RKO (cell line): Measurements from ENCODE around the gene FBXL17.
"Not testable (repeated sequence)": the region's sequence is repeated elsewhere in the genome, so short reads cannot be mapped to it uniquely, and the experiment has no call there.

Source experiments
- DNase-seq: peaks from one replicate; pipeline ENCODE4 v3.0.0-alpha.2; 2016; ENCODE audit warnings: low spot score

The FBXL17 gene

DNA sequence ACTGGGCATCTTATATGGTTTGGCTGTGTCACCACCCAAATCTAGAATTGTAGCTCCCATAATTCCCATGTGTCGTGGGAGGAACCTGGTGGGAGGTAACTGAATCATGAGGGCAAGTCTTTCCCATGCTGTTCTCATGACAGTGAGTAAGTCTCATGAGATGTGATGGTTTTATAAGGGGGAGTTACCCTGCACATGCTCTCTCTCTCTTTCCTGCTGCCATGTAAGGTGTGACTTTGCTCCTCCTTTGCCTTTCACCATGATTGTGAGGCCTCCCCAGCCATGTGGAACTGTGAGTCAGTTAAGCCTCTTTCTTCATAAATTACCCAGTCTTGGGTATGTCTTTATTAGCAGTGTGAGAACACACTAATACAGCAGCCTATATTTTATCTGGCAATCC, 229.0 kb downstream of the FBXL17 start:
- not testable (repeated sequence) for DNase-seq

DNA sequence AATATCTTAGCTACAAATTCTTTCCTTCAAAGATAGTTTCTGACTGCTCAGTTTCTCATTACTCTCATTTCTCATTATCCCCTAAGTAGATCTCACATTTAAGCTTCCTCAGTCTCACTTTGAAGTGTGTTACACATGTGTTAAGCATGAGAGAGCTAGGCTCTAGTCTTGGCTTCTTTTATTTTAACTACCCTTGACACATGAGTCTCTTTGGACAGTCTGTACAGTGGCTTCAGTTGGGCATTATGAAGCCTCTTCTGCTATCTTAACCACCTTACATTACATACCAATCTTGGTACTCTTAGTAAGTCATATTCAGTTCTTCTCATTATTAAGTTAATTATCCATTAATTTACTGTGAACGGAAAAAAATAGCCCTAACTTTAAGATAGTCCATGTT, 232.5 kb downstream of the FBXL17 start:
- no peak for DNase-seq

DNA sequence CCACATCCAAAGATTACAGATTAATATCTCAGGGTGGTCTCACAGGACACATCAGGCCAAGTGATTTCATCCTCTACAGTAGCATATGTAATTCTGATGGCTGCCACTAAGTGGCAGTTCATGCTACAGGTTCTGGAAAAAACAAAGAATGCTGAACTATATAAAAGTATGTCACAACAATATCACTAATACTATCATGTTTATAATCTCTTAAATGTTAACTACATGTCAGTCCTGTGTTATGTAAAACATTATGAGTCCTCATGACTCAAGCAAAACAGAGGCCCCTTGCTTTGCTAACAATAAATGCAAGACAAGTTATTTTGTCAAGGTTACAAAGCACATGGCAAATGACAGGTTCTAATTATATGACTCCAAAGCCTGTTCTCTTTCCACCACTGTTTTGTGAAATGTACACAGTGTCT, 233.2 kb downstream of the FBXL17 start:
- DNase-seq = peak; percentile 50

DNA sequence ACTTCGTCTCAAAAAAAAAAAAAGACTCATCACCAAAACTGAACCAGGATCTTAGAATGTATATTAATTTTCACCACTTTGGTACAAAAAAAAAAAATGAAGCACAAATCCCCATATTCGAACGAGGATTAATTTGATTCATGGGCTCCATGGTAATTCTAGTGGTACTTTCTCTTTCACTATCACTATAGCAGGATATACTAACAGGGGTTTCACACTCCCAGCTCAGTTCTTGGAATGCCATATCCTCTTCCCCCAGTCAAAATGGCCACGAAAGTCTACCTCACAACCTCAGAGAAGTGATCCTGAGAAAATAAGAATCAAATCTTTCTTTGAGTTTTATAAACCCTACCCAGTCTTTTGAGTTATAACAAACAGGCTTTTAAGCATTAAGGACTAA, 235.7 kb downstream of the FBXL17 start:
- DNase-seq = no peak

- DNase-seq = no peak
Measured at GRCh38 chr5:108145351-108145750, 236.5 kb downstream of the FBXL17 start.

- no peak for DNase-seq
Measured at GRCh38 chr5:108144332-108144731, 237.6 kb downstream of the FBXL17 start.

- no peak for DNase-seq
Measured at GRCh38 chr5:108143581-108143980, 238.3 kb downstream of the FBXL17 start.

- no peak for DNase-seq
Measured at GRCh38 chr5:108141676-108142075, 240.2 kb downstream of the FBXL17 start.

- DNase-seq = no peak
Measured at GRCh38 chr5:108136493-108136892, 245.4 kb downstream of the FBXL17 start.

DNA sequence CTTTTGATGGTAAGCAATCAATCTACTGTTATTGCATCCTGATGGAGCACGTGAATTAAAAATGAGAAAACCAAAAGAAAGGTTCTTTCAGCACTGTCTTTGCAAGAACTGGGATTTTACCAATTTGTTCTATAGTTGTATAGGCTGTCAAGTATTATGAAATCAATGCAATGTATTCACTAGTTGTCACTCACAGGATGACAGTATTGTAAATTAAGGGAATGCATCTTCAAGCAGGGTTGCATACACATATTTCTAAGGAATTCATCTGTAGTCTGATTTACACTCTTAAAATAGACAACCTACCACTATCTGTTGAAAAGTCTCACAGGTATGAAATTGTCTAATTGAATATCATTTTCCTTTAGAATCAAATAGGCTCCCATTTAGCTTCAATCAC, 252.8 kb downstream of the FBXL17 start:
- no peak for DNase-seq

GRCh38 chr5:108125771-108126511, 256.0 kb downstream of the FBXL17 start:
- no peak for DNase-seq

GRCh38 chr5:108124596-108124995, 257.3 kb downstream of the FBXL17 start:
- no peak for DNase-seq

GRCh38 chr5:108122702-108123101, 259.2 kb downstream of the FBXL17 start:
- no peak for DNase-seq

DNA sequence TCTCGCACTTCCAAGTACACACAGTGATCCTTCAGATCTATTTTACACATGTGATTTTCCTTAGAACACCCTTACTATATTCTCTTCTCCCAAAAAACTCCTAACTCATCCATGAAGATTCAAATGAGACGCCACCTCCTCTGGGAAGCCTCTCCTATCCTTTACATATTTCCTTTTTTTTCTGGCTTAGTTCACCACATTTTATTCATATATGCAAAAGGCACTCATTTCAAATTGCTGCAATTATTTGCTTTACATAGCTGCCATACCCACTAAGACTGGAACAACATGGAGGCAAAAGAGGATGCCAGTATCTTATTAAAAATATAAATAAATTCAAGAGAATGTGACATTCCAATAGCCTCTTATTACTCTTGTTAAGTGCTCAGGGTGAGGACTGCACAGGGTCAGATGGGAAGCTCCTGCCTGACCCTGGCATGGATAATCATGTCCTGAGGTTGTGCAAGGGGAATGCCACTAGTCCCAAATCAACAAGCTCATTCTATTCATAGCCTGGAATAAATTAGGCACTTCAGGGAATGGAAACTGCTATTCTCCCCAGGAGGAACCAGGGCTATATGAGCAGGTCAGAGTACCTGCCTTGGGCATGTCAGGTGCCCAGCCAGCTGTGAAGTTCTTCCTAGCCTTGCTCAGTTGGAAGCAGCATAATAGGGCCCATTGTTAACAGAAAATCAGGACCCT, 262.9 kb downstream of the FBXL17 start:
- no peak for DNase-seq

DNA sequence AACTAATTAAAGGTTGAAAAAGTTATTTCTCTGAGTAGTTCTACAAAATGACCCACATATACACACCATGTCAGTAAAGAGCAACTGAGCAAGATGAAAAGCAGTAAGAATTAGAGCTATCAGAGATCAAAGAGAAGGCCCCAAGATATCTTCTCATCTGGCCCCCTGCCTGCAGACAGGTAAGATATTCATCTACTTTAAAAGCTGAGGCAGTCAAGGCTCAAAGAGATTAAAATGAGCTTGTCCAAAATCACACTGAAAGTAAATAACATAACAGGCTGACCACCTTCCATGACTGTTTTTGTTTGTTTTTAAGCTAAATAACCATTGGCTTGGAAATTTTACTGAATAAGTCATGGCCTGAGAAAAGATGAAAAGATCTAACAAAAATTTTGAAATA, 266.2 kb downstream of the FBXL17 start:
- no peak for DNase-seq

DNA sequence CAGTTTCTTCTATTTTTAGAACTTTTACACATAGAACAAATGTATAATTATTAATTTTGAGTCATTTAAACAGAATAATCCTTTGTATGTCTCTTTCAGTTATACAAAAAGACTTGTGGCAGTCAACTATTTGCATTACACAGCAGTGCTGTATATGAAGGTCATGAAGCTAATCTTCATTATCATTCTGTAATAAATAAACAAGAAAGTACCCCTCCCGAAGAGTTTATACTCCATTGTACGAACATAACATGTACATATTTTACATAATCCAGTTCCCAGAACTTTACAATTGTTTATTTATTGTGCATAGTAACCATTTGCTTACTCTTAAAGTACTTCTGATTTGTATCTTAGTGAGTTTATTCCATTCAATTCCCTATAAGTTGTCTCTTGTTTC, 267.9 kb downstream of the FBXL17 start:
- no peak for DNase-seq

DNA sequence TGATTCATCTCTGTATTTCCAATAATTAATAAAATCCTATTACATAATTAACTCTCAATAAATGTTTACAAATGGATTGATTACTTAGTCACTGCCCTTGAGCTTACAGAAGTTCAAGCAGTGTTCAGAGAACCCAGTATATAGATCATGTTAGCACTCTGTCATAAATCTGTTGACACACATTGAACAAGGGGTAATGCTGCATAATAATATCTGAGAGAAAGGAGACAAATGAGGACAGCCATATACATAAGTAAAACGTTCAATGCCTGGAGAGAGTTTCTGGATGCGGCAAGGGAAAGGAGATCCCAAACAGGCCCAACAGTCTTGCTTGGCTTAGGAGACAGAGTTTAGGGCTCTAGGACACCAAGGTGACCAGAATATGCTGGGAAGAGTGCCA, 270.2 kb downstream of the FBXL17 start:
- no peak for DNase-seq

GRCh38 chr5:108109059-108109458, 272.8 kb downstream of the FBXL17 start:
- DNase-seq = no peak

DNA sequence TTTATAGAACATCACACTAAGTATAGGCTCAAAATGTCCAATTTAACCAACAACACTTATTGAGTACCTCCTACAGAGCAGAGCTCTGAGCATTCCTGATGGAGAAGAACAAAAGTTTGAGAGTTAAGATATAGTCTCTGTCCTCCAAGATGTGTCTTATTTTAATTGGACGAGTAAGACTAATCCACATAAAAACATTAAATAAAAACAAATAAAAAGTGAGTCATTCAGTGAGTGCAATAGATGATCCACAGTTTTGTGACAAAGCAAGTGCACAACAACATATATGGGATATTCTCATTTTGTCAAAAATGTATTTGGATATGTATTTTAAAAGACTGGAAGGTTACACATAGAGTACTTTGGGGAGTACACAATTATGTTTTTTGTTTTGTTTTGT, 277.4 kb downstream of the FBXL17 start:
- no peak for DNase-seq

GRCh38 chr5:108102463-108102862, 279.4 kb downstream of the FBXL17 start:
- no peak for DNase-seq

- no peak for DNase-seq
Measured at GRCh38 chr5:108101821-108102220, 280.1 kb downstream of the FBXL17 start.

- no peak for DNase-seq
Measured at GRCh38 chr5:108101130-108101529, 280.8 kb downstream of the FBXL17 start.

DNA sequence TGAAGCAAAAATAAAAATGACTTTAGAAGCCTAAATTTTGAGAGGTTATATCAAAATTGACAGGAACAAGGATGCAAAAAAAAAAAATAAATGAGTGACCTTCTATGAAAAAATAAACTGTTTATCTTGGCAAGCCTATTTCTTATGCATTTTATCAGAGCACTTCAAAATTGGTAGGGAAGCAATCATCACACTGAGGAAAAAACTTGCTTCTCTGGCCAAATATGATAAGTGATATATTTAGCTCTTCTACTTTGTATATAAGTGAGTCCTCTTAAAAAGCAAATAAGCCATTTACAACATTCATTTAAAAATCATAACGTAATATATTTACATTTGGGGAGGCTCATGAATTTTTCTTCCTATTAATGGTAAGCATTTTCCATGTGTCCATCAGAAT, 287.1 kb downstream of the FBXL17 start:
- no peak for DNase-seq

DNA sequence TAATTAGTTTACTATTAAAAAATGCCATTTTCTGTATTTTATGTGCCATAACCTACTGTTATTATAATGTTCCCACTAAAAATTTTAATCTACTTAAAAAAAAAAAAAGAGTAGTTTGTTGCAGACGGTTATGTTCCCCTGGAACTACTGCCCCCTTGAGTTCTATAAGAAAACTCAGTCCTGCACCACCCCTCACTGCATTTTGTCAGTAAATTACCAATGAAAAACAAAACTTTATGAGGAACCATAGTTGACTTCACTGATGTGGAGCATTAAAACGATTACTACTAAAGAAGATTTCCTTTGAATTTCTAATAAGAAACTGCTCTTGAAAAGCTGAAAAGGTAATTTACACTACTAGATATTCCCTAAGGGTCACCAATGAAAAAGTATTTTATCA, 288.7 kb downstream of the FBXL17 start:
- peak; percentile 42 for DNase-seq
